ENCODE measurements around the gene P2RY8. TPM values are rescaled to one million over a fixed set of nuclear protein-coding genes. Genes with fewer than 3 reads are reported as not detected.
"Not testable (repeated sequence)": the region's sequence is repeated elsewhere in the genome, so short reads cannot be mapped to it uniquely, and the experiment has no call there.

The P2RY8 gene
- total RNA-seq, 1 donor from 2014 or later, result 1.9 TPM

- intact Hi-C loops (cut with DNase I), result no loop called here
- DNase-seq (ENCODE audit: missing footprints), result no peak
- ATAC-seq, result no peak
Observed at GRCh38 chrX:1493412-1493811, 43.6 kb downstream of the P2RY8 start.

- intact Hi-C loops (cut with DNase I), result no loop called here
- ATAC-seq, result no peak
- no peak for DNase-seq (ENCODE audit: missing footprints)
Observed at GRCh38 chrX:1492421-1493012, 44.5 kb downstream of the P2RY8 start.

GRCh38 chrX:1491851-1492349, 45.1 kb downstream of the P2RY8 start:
- no peak for DNase-seq (ENCODE audit: missing footprints)
- no peak for ATAC-seq
- intact Hi-C loops (cut with DNase I), result no loop called here

- ATAC-seq; intact Hi-C loops (cut with DNase I): not testable (repeated sequence)
Observed at GRCh38 chrX:1491248-1491647, 45.7 kb downstream of the P2RY8 start.

GRCh38 chrX:1490723-1491122, 46.3 kb downstream of the P2RY8 start:
- DNase-seq (ENCODE audit: missing footprints); intact Hi-C loops (cut with DNase I); ATAC-seq: not testable (repeated sequence)

More at GRCh38 chrX:1491248-1491647, 45.7 kb downstream of the P2RY8 start:
- not testable (repeated sequence) for DNase-seq (ENCODE audit: missing footprints)

GRCh38 chrX:1489354-1489753, 47.6 kb downstream of the P2RY8 start:
- intact Hi-C loops (cut with DNase I), result loop anchor here (5.0 kb wide), 1 partner anchor 48 kb away; the partner anchor contains the start of gene P2RY8
- not testable (repeated sequence) for ATAC-seq; DNase-seq (ENCODE audit: missing footprints)

- ATAC-seq, result no peak
- intact Hi-C loops (cut with DNase I), result loop anchor here (5.0 kb wide), 1 partner anchor 49 kb away; the partner anchor contains the start of gene P2RY8
- no peak for DNase-seq (ENCODE audit: missing footprints)
Observed at GRCh38 chrX:1488745-1489144, 48.2 kb downstream of the P2RY8 start.

- no peak for ATAC-seq
- intact Hi-C loops (cut with DNase I), result loop anchor here (5.0 kb wide), 1 partner anchor 49 kb away; the partner anchor contains the start of gene P2RY8
- no peak for DNase-seq (ENCODE audit: missing footprints)
Observed at GRCh38 chrX:1488141-1488540, 48.8 kb downstream of the P2RY8 start.

- DNase-seq (ENCODE audit: missing footprints), result no peak
- ATAC-seq, result no peak
- intact Hi-C loops (cut with DNase I), result loop anchor here (5.0 kb wide), 1 partner anchor 50 kb away; the partner anchor contains the start of gene P2RY8
Observed at GRCh38 chrX:1487401-1487800, 49.6 kb downstream of the P2RY8 start.

- no peak for DNase-seq (ENCODE audit: missing footprints)
- ATAC-seq, result peak; percentile 72
- intact Hi-C loops (cut with DNase I), result loop anchor here (5.0 kb wide), 1 partner anchor 50 kb away; the partner anchor contains the start of gene P2RY8
Observed at GRCh38 chrX:1486749-1487361, 50.1 kb downstream of the P2RY8 start.

- ATAC-seq, result no peak
- intact Hi-C loops (cut with DNase I), result loop anchor here (5.0 kb wide), 1 partner anchor 51 kb away; the partner anchor contains the start of gene P2RY8
- no peak for DNase-seq (ENCODE audit: missing footprints)
Observed at GRCh38 chrX:1486177-1486576, 50.8 kb downstream of the P2RY8 start.

- DNase-seq (ENCODE audit: missing footprints) (no peak), ATAC-seq (no peak)
- intact Hi-C loops (cut with DNase I), result loop anchor here (5.0 kb wide), 1 partner anchor 52 kb away; the partner anchor contains the start of gene P2RY8
Observed at GRCh38 chrX:1485033-1485432, 52.0 kb downstream of the P2RY8 start.

GRCh38 chrX:1484638-1485019, 52.4 kb downstream of the P2RY8 start:
- ATAC-seq, result no peak
- no peak for DNase-seq (ENCODE audit: missing footprints)
- intact Hi-C loops (cut with DNase I), result loop anchor here (5.0 kb wide), 1 partner anchor 53 kb away; the partner anchor contains the start of gene P2RY8

GRCh38 chrX:1483843-1484637, 52.9 kb downstream of the P2RY8 start:
- ATAC-seq, result no peak
- intact Hi-C loops (cut with DNase I), result no loop called here
- DNase-seq (ENCODE audit: missing footprints), result no peak

- ATAC-seq; DNase-seq (ENCODE audit: missing footprints); intact Hi-C loops (cut with DNase I): not testable (repeated sequence)
Observed at GRCh38 chrX:1482530-1482928, 54.5 kb downstream of the P2RY8 start.

- DNase-seq (ENCODE audit: missing footprints) (peak; percentile 77), ATAC-seq (peak; percentile 76)
- intact Hi-C loops (cut with DNase I), result no loop called here
Observed at GRCh38 chrX:1481636-1482529, 55.1 kb downstream of the P2RY8 start.

- ATAC-seq (no peak), DNase-seq (ENCODE audit: missing footprints) (no peak)
- intact Hi-C loops (cut with DNase I), result no loop called here
Observed at GRCh38 chrX:1480082-1480785, 56.8 kb downstream of the P2RY8 start.
